Liver (tissue), 9 donors: Measurements from ENCODE around the gene PRKCG. TPM values are rescaled to one million over a fixed set of nuclear protein-coding genes. Genes with fewer than 3 reads are reported as not detected.
A peak's percentile ranks its signal among the peaks of the same experiment; 100 is the strongest.

Experiments
- DNase-seq: peaks from one replicate; pipeline ENCODE4 v3.0.0-alpha.2; 2017; ENCODE audit warnings: low spot score
- H3K27ac ChIP-seq, 2 donors: one replicate each; pipeline ENCODE4 v1.7.0; 2013; ENCODE audit warnings: inconsistent platforms in 2 of 2, low read length in 2 of 2, control low read depth in 1 of 2, low read depth in 1 of 2, mild to moderate bottlenecking in 1 of 2
- H3K27me3 ChIP-seq, 4 donors: one replicate each; pipeline versions ENCODE4 v1.6.1 to v1.7.0; 2013; ENCODE audit warnings: low read length in 3 of 4, inconsistent platforms in 1 of 4, mild to moderate bottlenecking in 1 of 4, moderate library complexity in 1 of 4; ENCODE audit not compliant: control insufficient read depth in 4 of 4, insufficient read depth in 4 of 4
- H3K36me3 ChIP-seq, 4 donors: one replicate each; pipeline versions ENCODE4 v1.6.1 to v1.7.0; 2013; ENCODE audit warnings: low read length in 3 of 4, mild to moderate bottlenecking in 3 of 4, low read depth in 1 of 4, moderate library complexity in 1 of 4; ENCODE audit not compliant: control insufficient read depth in 4 of 4, insufficient read depth in 3 of 4
- H3K4me1 ChIP-seq, 4 donors: one replicate each; pipeline versions ENCODE4 v1.6.1 to v1.7.0; 2013; ENCODE audit warnings: low read length in 3 of 4, mild to moderate bottlenecking in 3 of 4, moderate library complexity in 1 of 4; ENCODE audit not compliant: control insufficient read depth in 4 of 4, insufficient read depth in 4 of 4
- H3K4me3 ChIP-seq, 3 donors: one replicate each; pipeline versions ENCODE4 v1.6.1 to v1.7.0; 2013; ENCODE audit warnings: low read length in 3 of 3, control low read depth in 1 of 3, low read depth in 1 of 3, mild to moderate bottlenecking in 1 of 3
- H3K9ac ChIP-seq, 2 donors: one replicate each; pipeline ENCODE4 v1.7.0; 2013; ENCODE audit warnings: low read length in 2 of 2, mild to moderate bottlenecking in 2 of 2, moderate library complexity in 2 of 2, control low read depth in 1 of 2, low read depth in 1 of 2
- H3K9me3 ChIP-seq, 4 donors: one replicate each; pipeline versions ENCODE4 v1.6.1 to v1.7.0; 2013; ENCODE audit warnings: low read length in 3 of 4; ENCODE audit not compliant: control insufficient read depth in 4 of 4
- ATF3 ChIP-seq: IDR thresholded peaks from 2 replicates; pipeline ENCODE4 v1.6.1; 2016; ENCODE audit warnings: antibody characterized with exemption
- EGR1 ChIP-seq, 2 donors: IDR thresholded peaks; 2 replicates each; pipeline ENCODE4 v1.6.1; 2016 to 2018; ENCODE audit warnings: antibody characterized with exemption in 2 of 2, low read depth in 2 of 2
- FOXA1 ChIP-seq: IDR thresholded peaks from 2 replicates; pipeline ENCODE4 v1.6.1; 2016; ENCODE audit warnings: antibody characterized with exemption
- FOXA2 ChIP-seq: IDR thresholded peaks from 2 replicates; pipeline ENCODE4 v1.6.1; 2016; ENCODE audit warnings: antibody characterized with exemption
- GABPA ChIP-seq, 2 donors: IDR thresholded peaks in 1 of 2; conservative IDR thresholded peaks in 1 of 2; 2 replicates each; pipeline ENCODE4 v1.6.1; 2016; ENCODE audit warnings: antibody characterized with exemption in 2 of 2, mild to moderate bottlenecking in 1 of 2, moderate library complexity in 1 of 2
- HNF4A ChIP-seq, 2 donors: conservative IDR thresholded peaks; 2 replicates each; pipeline ENCODE4 v1.6.1; 2016; ENCODE audit warnings: antibody characterized with exemption in 2 of 2, mild to moderate bottlenecking in 2 of 2
- HNF4G ChIP-seq: IDR thresholded peaks from 2 replicates; pipeline ENCODE4 v1.6.1; 2016; ENCODE audit warnings: antibody characterized with exemption
- JUND ChIP-seq, 2 donors: IDR thresholded peaks; 2 replicates each; pipeline ENCODE4 v1.6.1; 2016; ENCODE audit warnings: antibody characterized with exemption in 2 of 2
- NR2F2 ChIP-seq: IDR thresholded peaks from 2 replicates; pipeline ENCODE4 v1.6.1; 2016; ENCODE audit warnings: antibody characterized with exemption
- RAD21 ChIP-seq, 2 donors: IDR thresholded peaks; 2 replicates each; pipeline ENCODE4 v1.6.1; 2016; ENCODE audit warnings: antibody characterized with exemption in 2 of 2, mild to moderate bottlenecking in 2 of 2
- RXRA ChIP-seq, 2 donors: IDR thresholded peaks; 2 replicates each; pipeline ENCODE4 v1.6.1; 2017 to 2018; ENCODE audit warnings: antibody characterized with exemption in 2 of 2, mild to moderate bottlenecking in 1 of 2
- SP1 ChIP-seq: IDR thresholded peaks from 2 replicates; pipeline ENCODE4 v1.6.1; 2018; ENCODE audit warnings: antibody characterized with exemption, mild to moderate bottlenecking
- TAF1 ChIP-seq: conservative IDR thresholded peaks from 2 replicates; pipeline ENCODE4 v1.6.1; 2016; ENCODE audit warnings: antibody characterized with exemption, mild to moderate bottlenecking
- YY1 ChIP-seq: IDR thresholded peaks from 2 replicates; pipeline ENCODE4 v1.6.1; 2016; ENCODE audit warnings: antibody characterized with exemption, mild to moderate bottlenecking
- WGBS: extraction: QIAGEN DNeasy Blood & Tissue Kit; methylation state at CpG from one replicate; pipeline ENCODE4 v1.1.7; 2013; 5-methylcytosine and 5-hydroxymethylcytosine counted together
- polyA plus RNA-seq, 2 donors: library from polyadenylated mRNA; stranded (reverse) in 1 of 2; unstranded in 1 of 2; fragments of 200-250 nt in 1 of 2; fragments of >200 nt in 1 of 2; fragmentation: Nextera tagmentation in 1 of 2; extraction: Ambion mirVana in 1 of 2; gene quantifications; one replicate each; pipeline versions ENCODE4 v1.2.1 to v1.2.3, GENCODE V29; 2013 to 2015
- total RNA-seq, 2 donors: library from RNA; depleted of rRNA; stranded (reverse); fragments of >200 nt; gene quantifications; one replicate each; pipeline ENCODE4 v1.2.3, GENCODE V29; 2014
- TF ChIP-seq, protein P1 (sequence below): IDR thresholded peaks from 2 replicates; pipeline ENCODE4 v1.6.1; 2016; ENCODE audit warnings: antibody characterized with exemption
- TF ChIP-seq, protein P2 (sequence below): fragments of 150-350 bp; IDR thresholded peaks from 2 replicates; pipeline ENCODE4 v1.5.1; 2017; ENCODE audit warnings: improper control_type of control experiment, low read depth, low read length; ENCODE audit not compliant: missing input control
- TF ChIP-seq, protein P3 (sequence below): IDR thresholded peaks from 2 replicates; pipeline ENCODE4 v1.6.1; 2016; ENCODE audit warnings: antibody characterized with exemption
- donor health status: healthy.
- donor health status: healthy.
- donor health status: healthy.
- donor health status: healthy.
- donor health status: healthy.

PRKCG gene
- total and polyA plus RNA-seq, 4 donors: 0.09 TPM; not detected in 3

DNA sequence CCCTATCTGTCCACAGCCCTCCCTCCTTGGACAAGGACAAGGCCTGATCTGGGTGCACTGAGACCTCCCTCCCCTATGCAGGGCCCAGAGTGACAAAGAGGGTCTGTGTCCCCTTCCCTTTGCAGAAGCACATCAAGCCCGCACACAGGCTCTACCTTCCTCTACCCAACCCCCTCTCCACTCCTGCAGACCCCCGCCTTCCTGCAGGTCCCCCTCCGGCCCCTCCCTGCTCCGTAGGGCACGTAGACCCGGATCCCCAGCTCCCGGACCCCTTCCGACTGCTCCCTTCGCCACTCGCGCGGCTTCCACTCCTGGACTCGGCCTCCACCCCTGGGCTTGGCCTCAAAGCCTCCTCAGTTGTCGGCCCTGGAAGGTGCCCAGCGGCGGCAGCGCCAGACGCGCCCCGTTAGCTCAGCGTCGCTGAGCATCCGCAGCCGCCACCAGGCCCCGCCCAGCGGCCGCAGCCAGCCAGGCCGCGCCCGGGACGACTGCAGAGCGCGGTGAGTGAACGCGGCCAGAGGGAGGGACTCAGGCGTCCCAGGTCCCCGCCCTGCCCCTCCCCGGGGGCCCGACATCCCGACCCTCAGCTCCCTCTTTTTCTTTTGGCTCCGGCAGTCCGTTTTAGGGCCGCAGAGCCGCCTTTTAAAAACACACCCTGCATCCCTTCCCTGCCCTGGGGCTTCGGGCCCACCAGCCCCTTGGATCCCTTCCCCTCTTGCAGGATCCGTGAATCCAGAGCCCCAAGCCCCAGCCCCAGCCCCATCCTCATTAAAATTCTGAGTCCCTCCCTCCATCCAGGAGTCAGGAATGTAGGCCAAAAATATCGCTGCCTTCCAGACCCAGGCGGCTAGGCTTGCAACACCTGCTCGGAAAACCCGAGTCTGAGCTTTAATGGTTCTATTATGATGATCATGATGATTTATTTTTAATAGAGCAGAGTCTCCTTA is 15.8 kb upstream of the PRKCG start (continued):
- TF ChIP-seq, protein P1, sequence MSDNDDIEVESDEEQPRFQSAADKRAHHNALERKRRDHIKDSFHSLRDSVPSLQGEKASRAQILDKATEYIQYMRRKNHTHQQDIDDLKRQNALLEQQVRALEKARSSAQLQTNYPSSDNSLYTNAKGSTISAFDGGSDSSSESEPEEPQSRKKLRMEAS: no peak

- Histone ChIP-seq H3K4me1 (peaks cover 3 to 21% (median 13%) of the 10 kb centered on the region in 4 donors), H3K36me3 (no peaks in the 10 kb centered on the region), H3K9ac (peak overlapping the region in 1 of 2 donors; percentile 14), H3K4me3 (no peak overlapping the region), H3K27ac (peak overlapping the region; percentile 49 to 76), H3K9me3 (no peaks in the 10 kb centered on the region), H3K27me3 (no peaks in the 10 kb centered on the region)
- DNase-seq: no peak
- 67% methylated on average over 14 of the region's 14 CpGs for WGBS
- no peak for TF ChIP-seq HNF4G
- TF ChIP-seq, protein P1: no peak
- no peak for TF ChIP-seq FOXA2
- no peak for TF ChIP-seq RXRA (IDR thresholded peaks at IDR 0.05)
- no peak for TF ChIP-seq HNF4A (conservative IDR thresholded peaks at IDR 0.05)
- no peak for TF ChIP-seq ATF3
- TF ChIP-seq, protein P2, sequence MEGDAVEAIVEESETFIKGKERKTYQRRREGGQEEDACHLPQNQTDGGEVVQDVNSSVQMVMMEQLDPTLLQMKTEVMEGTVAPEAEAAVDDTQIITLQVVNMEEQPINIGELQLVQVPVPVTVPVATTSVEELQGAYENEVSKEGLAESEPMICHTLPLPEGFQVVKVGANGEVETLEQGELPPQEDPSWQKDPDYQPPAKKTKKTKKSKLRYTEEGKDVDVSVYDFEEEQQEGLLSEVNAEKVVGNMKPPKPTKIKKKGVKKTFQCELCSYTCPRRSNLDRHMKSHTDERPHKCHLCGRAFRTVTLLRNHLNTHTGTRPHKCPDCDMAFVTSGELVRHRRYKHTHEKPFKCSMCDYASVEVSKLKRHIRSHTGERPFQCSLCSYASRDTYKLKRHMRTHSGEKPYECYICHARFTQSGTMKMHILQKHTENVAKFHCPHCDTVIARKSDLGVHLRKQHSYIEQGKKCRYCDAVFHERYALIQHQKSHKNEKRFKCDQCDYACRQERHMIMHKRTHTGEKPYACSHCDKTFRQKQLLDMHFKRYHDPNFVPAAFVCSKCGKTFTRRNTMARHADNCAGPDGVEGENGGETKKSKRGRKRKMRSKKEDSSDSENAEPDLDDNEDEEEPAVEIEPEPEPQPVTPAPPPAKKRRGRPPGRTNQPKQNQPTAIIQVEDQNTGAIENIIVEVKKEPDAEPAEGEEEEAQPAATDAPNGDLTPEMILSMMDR: no peak
- TF ChIP-seq YY1: no peak
- TF ChIP-seq EGR1 (IDR thresholded peaks at IDR 0.05; ENCODE audit: low read depth in 2 of 2): no peak
- TF ChIP-seq FOXA1: no peak
- TF ChIP-seq NR2F2: no peak
- no peak for TF ChIP-seq GABPA (IDR thresholded peaks at IDR 0.05 in 1 of 2, conservative IDR thresholded peaks at IDR 0.05 in 1 of 2)
- no peak for TF ChIP-seq RAD21 (IDR thresholded peaks at IDR 0.05)
- no peak for TF ChIP-seq JUND (IDR thresholded peaks at IDR 0.05)
- no peak for TF ChIP-seq TAF1
- TF ChIP-seq, protein P3, sequence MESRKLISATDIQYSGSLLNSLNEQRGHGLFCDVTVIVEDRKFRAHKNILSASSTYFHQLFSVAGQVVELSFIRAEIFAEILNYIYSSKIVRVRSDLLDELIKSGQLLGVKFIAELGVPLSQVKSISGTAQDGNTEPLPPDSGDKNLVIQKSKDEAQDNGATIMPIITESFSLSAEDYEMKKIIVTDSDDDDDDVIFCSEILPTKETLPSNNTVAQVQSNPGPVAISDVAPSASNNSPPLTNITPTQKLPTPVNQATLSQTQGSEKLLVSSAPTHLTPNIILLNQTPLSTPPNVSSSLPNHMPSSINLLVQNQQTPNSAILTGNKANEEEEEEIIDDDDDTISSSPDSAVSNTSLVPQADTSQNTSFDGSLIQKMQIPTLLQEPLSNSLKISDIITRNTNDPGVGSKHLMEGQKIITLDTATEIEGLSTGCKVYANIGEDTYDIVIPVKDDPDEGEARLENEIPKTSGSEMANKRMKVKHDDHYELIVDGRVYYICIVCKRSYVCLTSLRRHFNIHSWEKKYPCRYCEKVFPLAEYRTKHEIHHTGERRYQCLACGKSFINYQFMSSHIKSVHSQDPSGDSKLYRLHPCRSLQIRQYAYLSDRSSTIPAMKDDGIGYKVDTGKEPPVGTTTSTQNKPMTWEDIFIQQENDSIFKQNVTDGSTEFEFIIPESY: no peak
- no peak for TF ChIP-seq SP1
Measured at GRCh38 chr19:53866865-53867224, 15.2 kb upstream of the PRKCG start.
